ENCODE data around the gene C3orf18. TPM values are rescaled to one million over a fixed set of nuclear protein-coding genes. Genes with fewer than 3 reads are reported as not detected.

Gene C3orf18
- polyA plus RNA-seq, 4 donors, result 1.1 to 3.9 (median 2.9) TPM

- Histone ChIP-seq H3K9me3 (ENCODE audit: control insufficient read depth in 2 of 2, insufficient read depth in 1 of 2, low read depth in 1 of 2, low read length in 1 of 2) (no peaks in the 10 kb centered on the region), H3K27me3 (ENCODE audit: control insufficient read depth in 3 of 3, insufficient read depth in 3 of 3, low read length in 3 of 3) (no peaks in the 10 kb centered on the region), H3K4me1 (ENCODE audit: control insufficient read depth in 3 of 3, insufficient read depth in 2 of 3, low read depth in 1 of 3, low read length in 2 of 3) (peaks cover 2 to 55% (median 7%) of the 10 kb centered on the region in 3 donors), H3K4me3 (ENCODE audit: low read depth in 1 of 3, low read length in 3 of 3) (peak within 1 kb of the TSS; percentile 77 to 96 (median 78)), H3K27ac (ENCODE audit: low read depth in 1 of 3, low read length in 2 of 3) (peak within 1 kb of the TSS; percentile 78 to 96 (median 93)), H3K36me3 (ENCODE audit: control insufficient read depth in 3 of 3, insufficient read depth in 2 of 3, low read depth in 1 of 3, low read length in 3 of 3) (peaks cover 0 to 38% (median 0%) of the 10 kb centered on the region in 3 donors)
- DNase-seq (peak; percentile 98 to 100), FAIRE-seq (no peak)
- WGBS, 3 donors, result 0 to 1% (median 1%) methylated on average over 62 to 75 of the region's 75 CpGs
Measured at GRCh38 chr3:50611464-50612233, 44.1 kb upstream of the C3orf18 start, which contains the start of gene CISH. Gene CISH, minus strand, starts transcription at chr3:50611774. Its CDS starts 124 bp downstream, at chr3:50611650.

GRCh38 chr3:50610992-50611463 is 43.5 kb upstream of the C3orf18 start:
- FAIRE-seq (no peak), DNase-seq (no peak)
- WGBS, 3 donors, result 0 to 4% (median 1%) methylated on average over 10 of the region's 10 CpGs
- Histone ChIP-seq H3K9me3 (ENCODE audit: control insufficient read depth in 2 of 2, insufficient read depth in 1 of 2, low read depth in 1 of 2, low read length in 1 of 2) (no peaks in the 10 kb centered on the region), H3K27ac (ENCODE audit: low read depth in 1 of 3, low read length in 2 of 3) (peak overlapping the region; percentile 78 to 96 (median 93)), H3K4me3 (ENCODE audit: low read depth in 1 of 3, low read length in 3 of 3) (peak overlapping the region; percentile 77 to 96 (median 78)), H3K27me3 (ENCODE audit: control insufficient read depth in 3 of 3, insufficient read depth in 3 of 3, low read length in 3 of 3) (no peaks in the 10 kb centered on the region), H3K4me1 (ENCODE audit: control insufficient read depth in 3 of 3, insufficient read depth in 2 of 3, low read depth in 1 of 3, low read length in 2 of 3) (peaks cover 2 to 59% (median 7%) of the 10 kb centered on the region in 3 donors), H3K36me3 (ENCODE audit: control insufficient read depth in 3 of 3, insufficient read depth in 2 of 3, low read depth in 1 of 3, low read length in 3 of 3) (peaks cover 0 to 44% (median 2%) of the 10 kb centered on the region in 3 donors)

GRCh38 chr3:50610181-50610971 is 42.8 kb upstream of the C3orf18 start:
- H3K27me3 ChIP-seq (ENCODE audit: control insufficient read depth in 3 of 3, insufficient read depth in 3 of 3, low read length in 3 of 3), result no peaks in the 10 kb centered on the region
- no peaks in the 10 kb centered on the region for H3K9me3 ChIP-seq (ENCODE audit: control insufficient read depth in 2 of 2, insufficient read depth in 1 of 2, low read depth in 1 of 2, low read length in 1 of 2)
- peak overlapping the region in 2 of 3 donors; percentile 77 to 96 for H3K4me3 ChIP-seq (ENCODE audit: low read depth in 1 of 3, low read length in 3 of 3)
- peak overlapping the region; percentile 78 to 96 (median 93) for H3K27ac ChIP-seq (ENCODE audit: low read depth in 1 of 3, low read length in 2 of 3)
- WGBS, 3 donors, result 45 to 58% (median 47%) methylated on average over 6 of the region's 6 CpGs
- FAIRE-seq, result no peak
- DNase-seq, result peak; percentile 90 to 91
- peaks cover 0 to 51% (median 3%) of the 10 kb centered on the region in 3 donors for H3K36me3 ChIP-seq (ENCODE audit: control insufficient read depth in 3 of 3, insufficient read depth in 2 of 3, low read depth in 1 of 3, low read length in 3 of 3)
- H3K4me1 ChIP-seq (ENCODE audit: control insufficient read depth in 3 of 3, insufficient read depth in 2 of 3, low read depth in 1 of 3, low read length in 2 of 3), result peaks cover 2 to 64% (median 7%) of the 10 kb centered on the region in 3 donors

GRCh38 chr3:50609763-50610085 is 42.2 kb upstream of the C3orf18 start:
- Histone ChIP-seq H3K4me3 (ENCODE audit: low read depth in 1 of 3, low read length in 3 of 3) (peak overlapping the region in 2 of 3 donors; percentile 77 to 96), H3K27me3 (ENCODE audit: control insufficient read depth in 3 of 3, insufficient read depth in 3 of 3, low read length in 3 of 3) (no peaks in the 10 kb centered on the region), H3K9me3 (ENCODE audit: control insufficient read depth in 2 of 2, insufficient read depth in 1 of 2, low read depth in 1 of 2, low read length in 1 of 2) (no peaks in the 10 kb centered on the region), H3K27ac (ENCODE audit: low read depth in 1 of 3, low read length in 2 of 3) (peak overlapping the region; percentile 78 to 96 (median 93)), H3K36me3 (ENCODE audit: control insufficient read depth in 3 of 3, insufficient read depth in 2 of 3, low read depth in 1 of 3, low read length in 3 of 3) (peaks cover 0 to 58% (median 3%) of the 10 kb centered on the region in 3 donors), H3K4me1 (ENCODE audit: control insufficient read depth in 3 of 3, insufficient read depth in 2 of 3, low read depth in 1 of 3, low read length in 2 of 3) (peaks cover 2 to 68% (median 7%) of the 10 kb centered on the region in 3 donors)
- WGBS, 3 donors, result 65 to 75% (median 65%) methylated on average over 3 of the region's 3 CpGs
- FAIRE-seq (no peak), DNase-seq (no peak)

- peaks cover 0 to 63% (median 3%) of the 10 kb centered on the region in 3 donors for H3K36me3 ChIP-seq (ENCODE audit: control insufficient read depth in 3 of 3, insufficient read depth in 2 of 3, low read depth in 1 of 3, low read length in 3 of 3)
- peak overlapping the region in 2 of 3 donors; percentile 93 to 96 for H3K27ac ChIP-seq (ENCODE audit: low read depth in 1 of 3, low read length in 2 of 3)
- WGBS, 3 donors, result 74 to 87% (median 78%) methylated on average over 5 of the region's 5 CpGs
- FAIRE-seq, result no peak
- DNase-seq, result no peak
- H3K9me3 ChIP-seq (ENCODE audit: control insufficient read depth in 2 of 2, insufficient read depth in 1 of 2, low read depth in 1 of 2, low read length in 1 of 2), result no peaks in the 10 kb centered on the region
- H3K4me1 ChIP-seq (ENCODE audit: control insufficient read depth in 3 of 3, insufficient read depth in 2 of 3, low read depth in 1 of 3, low read length in 2 of 3), result peaks cover 2 to 68% (median 7%) of the 10 kb centered on the region in 3 donors
- H3K27me3 ChIP-seq (ENCODE audit: control insufficient read depth in 3 of 3, insufficient read depth in 3 of 3, low read length in 3 of 3), result no peaks in the 10 kb centered on the region
- peak overlapping the region in 2 of 3 donors; percentile 77 to 96 for H3K4me3 ChIP-seq (ENCODE audit: low read depth in 1 of 3, low read length in 3 of 3)
Measured at GRCh38 chr3:50609071-50609762, 41.7 kb upstream of the C3orf18 start.

GRCh38 chr3:50608278-50608677 is 40.7 kb upstream of the C3orf18 start:
- DNase-seq, result no peak
- Histone ChIP-seq H3K4me1 (ENCODE audit: control insufficient read depth in 3 of 3, insufficient read depth in 2 of 3, low read depth in 1 of 3, low read length in 2 of 3) (peaks cover 2 to 70% (median 9%) of the 10 kb centered on the region in 3 donors), H3K27me3 (ENCODE audit: control insufficient read depth in 3 of 3, insufficient read depth in 3 of 3, low read length in 3 of 3) (no peaks in the 10 kb centered on the region), H3K9me3 (ENCODE audit: control insufficient read depth in 2 of 2, insufficient read depth in 1 of 2, low read depth in 1 of 2, low read length in 1 of 2) (no peaks in the 10 kb centered on the region), H3K36me3 (ENCODE audit: control insufficient read depth in 3 of 3, insufficient read depth in 2 of 3, low read depth in 1 of 3, low read length in 3 of 3) (peaks cover 0 to 72% (median 3%) of the 10 kb centered on the region in 3 donors), H3K27ac (ENCODE audit: low read depth in 1 of 3, low read length in 2 of 3) (peak overlapping the region in 1 of 3 donors; percentile 53), H3K4me3 (ENCODE audit: low read depth in 1 of 3, low read length in 3 of 3) (peak overlapping the region in 2 of 3 donors; percentile 9 to 96)
- 68 to 83% (median 77%) methylated on average over 7 of the region's 7 CpGs for WGBS, 3 donors
- no peak for FAIRE-seq

- peaks cover 4 to 70% (median 17%) of the 10 kb centered on the region in 3 donors for H3K4me1 ChIP-seq (ENCODE audit: control insufficient read depth in 3 of 3, insufficient read depth in 2 of 3, low read depth in 1 of 3, low read length in 2 of 3)
- whole genome bisulfite sequencing, 3 donors, result 69 to 79% (median 75%) methylated on average over 28 to 29 of the region's 29 CpGs
- H3K36me3 ChIP-seq (ENCODE audit: control insufficient read depth in 3 of 3, insufficient read depth in 2 of 3, low read depth in 1 of 3, low read length in 3 of 3), result peaks cover 0 to 80% (median 3%) of the 10 kb centered on the region in 3 donors
- DNase-seq, result no peak
- FAIRE-seq, result no peak
- no peak overlapping the region for H3K4me3 ChIP-seq (ENCODE audit: low read depth in 1 of 3, low read length in 3 of 3)
- peak overlapping the region in 1 of 3 donors; percentile 53 for H3K27ac ChIP-seq (ENCODE audit: low read depth in 1 of 3, low read length in 2 of 3)
- H3K9me3 ChIP-seq (ENCODE audit: control insufficient read depth in 2 of 2, insufficient read depth in 1 of 2, low read depth in 1 of 2, low read length in 1 of 2), result no peaks in the 10 kb centered on the region
- H3K27me3 ChIP-seq (ENCODE audit: control insufficient read depth in 3 of 3, insufficient read depth in 3 of 3, low read length in 3 of 3), result no peaks in the 10 kb centered on the region
Measured at GRCh38 chr3:50607271-50608091, 39.9 kb upstream of the C3orf18 start.

Measured in small intestine (tissue), 7 donors.